GM12891 (cell line): ENCODE measurements around the gene FTHL17.

ENCODE experiments used
- POLR2A ChIP-seq: IDR thresholded peaks from 2 replicates; pipeline ENCODE4 v1.6.1; 2011; ENCODE audit warnings: low read depth, low read length, control low read depth
- POLR2AphosphoS5 ChIP-seq: IDR thresholded peaks from 2 replicates; pipeline ENCODE4 v1.6.1; 2011; ENCODE audit warnings: low read depth, low read length, control low read depth
- TAF1 ChIP-seq: IDR thresholded peaks from 2 replicates; pipeline ENCODE4 v1.6.1; 2011; ENCODE audit warnings: low read depth, low read length, control low read depth

DNA sequence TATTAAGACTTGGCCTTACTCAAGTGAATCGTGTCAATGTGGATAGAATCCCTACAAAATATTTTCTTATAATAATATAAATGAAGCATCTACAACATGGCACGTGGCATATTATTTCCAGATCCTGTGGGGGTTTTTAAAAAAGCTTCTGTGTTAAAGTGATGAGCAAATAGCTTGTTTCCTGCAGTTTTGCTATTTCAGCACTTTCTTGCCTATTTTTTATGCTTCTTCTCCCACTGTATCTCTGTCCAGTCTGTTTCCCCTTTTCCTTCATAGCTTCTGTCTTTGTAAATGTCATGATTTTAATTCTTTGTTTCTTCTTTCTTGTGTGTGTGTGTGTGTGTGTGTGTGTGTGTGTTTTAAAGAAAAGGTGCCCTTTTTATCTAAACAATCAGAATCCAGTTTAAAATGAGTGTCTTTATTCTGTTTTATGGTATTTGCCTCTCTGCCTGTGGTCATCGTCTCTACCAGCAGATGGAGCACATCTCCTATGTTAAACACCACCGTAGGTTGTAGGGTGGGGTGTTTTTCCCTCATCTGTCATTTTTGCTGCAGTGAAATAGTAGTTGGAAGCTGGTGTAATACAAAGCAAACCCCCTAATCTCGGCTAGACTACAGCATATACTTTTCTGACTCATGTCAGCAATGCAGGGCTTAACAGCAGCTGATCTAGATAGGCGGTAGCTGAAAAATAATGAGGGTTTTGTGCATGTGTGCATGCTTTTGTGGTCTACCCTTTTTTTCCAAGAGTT is 33.1 kb downstream of the FTHL17 start:
- TF ChIP-seq POLR2A: no peak
- no peak for TF ChIP-seq POLR2AphosphoS5
- no peak for TF ChIP-seq TAF1
